ENCODE measurements around the gene ARHGAP24.

- TF ChIP-seq EZH2 (IDR thresholded peaks at IDR 0.05; ENCODE audit: low read length, missing control alignments) (no peak), CTCF (conservative IDR thresholded peaks at IDR 0.05 in 1 of 2, IDR thresholded peaks at IDR 0.05 in 1 of 2; ENCODE audit: low read depth in 1 of 2, low read length in 2 of 2) (no peak)
Measured at GRCh38 chr4:85772470-85772869, 297.5 kb downstream of the ARHGAP24 start.
